ENCODE measurements around the gene LTBP1.
"Not testable (repeated sequence)": the region's sequence is repeated elsewhere in the genome, so short reads cannot be mapped to it uniquely, and the experiment has no call there.

LTBP1 gene

GRCh38 chr2:32969444-32970162 is 22.9 kb downstream of the LTBP1 start:
- Histone ChIP-seq H3K4me1 (ENCODE audit: control insufficient read depth, insufficient read depth, low read length) (no peaks in the 10 kb centered on the region), H3K4me3 (ENCODE audit: low read length) (no peak overlapping the region), H3K27me3 (replicated peaks; ENCODE audit: control insufficient read depth, insufficient read depth, low read length) (no peaks in the 10 kb centered on the region), H3K9ac (ENCODE audit: low read length) (no peak overlapping the region), H3K36me3 (ENCODE audit: control insufficient read depth, insufficient read depth, low read length, severe bottlenecking) (no peaks in the 10 kb centered on the region), H3K9me3 (ENCODE audit: control insufficient read depth, low read length) (peaks cover under 1% of the 10 kb centered on the region)
- no peak for DNase-seq (ENCODE audit: low read depth)

DNA sequence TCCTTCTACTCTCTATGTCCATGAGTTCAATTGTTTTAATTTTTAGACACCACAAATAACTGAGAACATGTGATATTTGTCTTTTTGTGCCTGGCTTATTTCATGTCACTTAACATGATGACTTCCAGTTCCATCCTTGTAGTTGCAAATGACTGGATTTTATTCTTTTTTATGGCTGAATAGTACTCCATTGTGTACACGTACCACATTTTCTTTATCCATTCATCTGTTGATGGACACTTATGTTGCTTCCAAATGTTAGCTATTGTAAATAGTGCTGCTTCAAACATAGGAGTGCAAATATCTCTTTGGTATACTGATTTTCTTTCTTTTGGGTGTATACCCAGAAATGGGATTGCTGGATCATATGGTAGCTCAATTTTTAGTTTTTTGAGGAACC is 27.0 kb downstream of the LTBP1 start:
- H3K4me1 ChIP-seq (ENCODE audit: control insufficient read depth, insufficient read depth, low read length); H3K36me3 ChIP-seq (ENCODE audit: control insufficient read depth, insufficient read depth, low read length, severe bottlenecking); H3K9me3 ChIP-seq (ENCODE audit: control insufficient read depth, low read length); H3K9ac ChIP-seq (ENCODE audit: low read length); H3K4me3 ChIP-seq (ENCODE audit: low read length); DNase-seq (ENCODE audit: low read depth); H3K27me3 ChIP-seq (replicated peaks; ENCODE audit: control insufficient read depth, insufficient read depth, low read length): not testable (repeated sequence)

DNA sequence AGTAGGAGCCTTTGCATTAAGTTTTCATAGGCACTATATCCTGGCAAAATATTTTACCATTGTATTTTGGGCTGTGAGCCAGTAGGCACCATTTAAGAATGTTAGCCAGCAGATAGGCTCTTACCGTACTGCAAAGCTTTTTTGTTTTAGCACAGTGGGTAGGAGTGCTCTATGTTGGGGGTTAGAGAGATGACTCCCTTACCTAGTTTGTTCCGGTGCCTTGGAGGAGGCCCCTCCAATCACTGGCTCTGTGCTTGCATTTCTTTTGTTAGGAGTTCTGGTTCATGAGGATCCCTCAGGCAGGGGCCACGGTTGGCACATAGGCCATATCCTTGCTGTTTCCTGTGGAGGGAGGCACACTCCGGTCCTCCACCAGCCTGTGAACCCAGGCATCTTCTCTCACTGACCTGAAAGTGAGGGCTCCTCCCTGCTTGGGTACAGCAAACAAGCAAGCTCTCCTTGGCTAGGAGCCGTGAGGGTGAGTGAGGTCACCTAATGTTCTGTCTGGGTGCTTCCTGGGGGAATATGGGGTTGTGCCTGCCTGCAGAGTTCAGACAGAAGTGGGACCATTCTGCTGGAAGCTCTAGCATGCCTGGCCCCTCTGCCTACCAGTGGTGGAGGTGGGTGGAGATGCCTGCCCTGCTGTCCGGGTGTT is 29.8 kb downstream of the LTBP1 start:
- Histone ChIP-seq H3K36me3 (ENCODE audit: control insufficient read depth, insufficient read depth, low read length, severe bottlenecking) (no peaks in the 10 kb centered on the region), H3K9me3 (ENCODE audit: control insufficient read depth, low read length) (peaks cover 6% of the 10 kb centered on the region), H3K4me3 (ENCODE audit: low read length) (no peak overlapping the region), H3K9ac (ENCODE audit: low read length) (no peak overlapping the region), H3K4me1 (ENCODE audit: control insufficient read depth, insufficient read depth, low read length) (no peaks in the 10 kb centered on the region), H3K27me3 (replicated peaks; ENCODE audit: control insufficient read depth, insufficient read depth, low read length) (no peaks in the 10 kb centered on the region)
- no peak for DNase-seq (ENCODE audit: low read depth)

DNA sequence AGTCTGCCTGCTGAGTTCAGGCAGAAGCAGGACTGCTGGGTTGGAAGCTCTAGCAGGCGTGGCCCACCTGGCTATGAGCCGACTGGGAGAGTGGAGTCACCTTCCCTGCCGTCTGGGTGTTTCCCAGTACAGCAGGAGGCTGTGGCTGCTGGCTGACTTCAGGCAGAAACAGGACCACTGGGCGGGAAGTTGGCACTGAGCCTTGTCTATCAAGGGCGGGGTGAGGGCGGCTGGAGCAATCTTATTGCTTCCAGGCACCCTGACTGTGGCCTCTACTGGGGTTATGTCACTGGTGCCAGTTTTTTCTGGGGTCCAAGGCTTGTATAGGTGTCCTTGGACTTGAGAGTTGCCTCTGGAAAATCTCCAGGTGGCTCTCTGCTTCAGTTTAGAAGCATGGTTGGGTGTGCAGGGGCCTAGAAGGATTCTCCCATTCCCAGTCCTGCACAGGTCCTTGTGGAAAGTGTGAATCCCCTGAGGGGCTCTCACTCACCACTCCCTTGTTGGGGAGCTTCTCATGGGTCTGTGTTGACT is 30.5 kb downstream of the LTBP1 start:
- Histone ChIP-seq H3K9ac (ENCODE audit: low read length) (no peak overlapping the region), H3K4me1 (ENCODE audit: control insufficient read depth, insufficient read depth, low read length) (no peaks in the 10 kb centered on the region), H3K9me3 (ENCODE audit: control insufficient read depth, low read length) (peaks cover 6% of the 10 kb centered on the region), H3K36me3 (ENCODE audit: control insufficient read depth, insufficient read depth, low read length, severe bottlenecking) (no peaks in the 10 kb centered on the region), H3K4me3 (ENCODE audit: low read length) (no peak overlapping the region), H3K27me3 (replicated peaks; ENCODE audit: control insufficient read depth, insufficient read depth, low read length) (no peaks in the 10 kb centered on the region)
- no peak for DNase-seq (ENCODE audit: low read depth)

DNA sequence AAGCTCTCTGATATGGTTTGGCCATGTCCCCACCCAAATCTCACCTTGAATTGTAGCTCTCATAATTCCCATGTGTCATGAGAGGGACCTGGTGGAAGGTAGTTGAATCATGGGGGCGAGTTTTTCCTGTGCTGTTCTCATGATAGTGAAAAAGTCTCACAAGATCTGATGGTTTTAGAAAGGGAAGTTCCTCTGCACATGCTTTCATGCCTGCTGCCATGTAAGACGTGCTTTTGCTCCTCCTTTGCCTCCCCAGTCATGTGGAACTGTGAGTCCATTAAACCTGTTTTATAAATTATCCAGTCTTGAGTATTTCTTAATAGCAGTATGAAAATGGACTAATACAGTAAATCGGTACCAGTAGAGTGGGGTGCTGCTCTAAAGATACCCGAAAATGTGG is 34.9 kb downstream of the LTBP1 start:
- Histone ChIP-seq H3K36me3 (ENCODE audit: control insufficient read depth, insufficient read depth, low read length, severe bottlenecking) (no peaks in the 10 kb centered on the region), H3K9me3 (ENCODE audit: control insufficient read depth, low read length) (no peaks in the 10 kb centered on the region), H3K4me3 (ENCODE audit: low read length) (no peak overlapping the region), H3K9ac (ENCODE audit: low read length) (no peak overlapping the region), H3K27me3 (replicated peaks; ENCODE audit: control insufficient read depth, insufficient read depth, low read length) (peaks cover 2% of the 10 kb centered on the region), H3K4me1 (ENCODE audit: control insufficient read depth, insufficient read depth, low read length) (no peaks in the 10 kb centered on the region)
- DNase-seq (ENCODE audit: low read depth) = no peak

GRCh38 chr2:32983193-32983924 is 36.6 kb downstream of the LTBP1 start:
- H3K4me1 ChIP-seq (ENCODE audit: control insufficient read depth, insufficient read depth, low read length); H3K9me3 ChIP-seq (ENCODE audit: control insufficient read depth, low read length); H3K4me3 ChIP-seq (ENCODE audit: low read length); DNase-seq (ENCODE audit: low read depth); H3K36me3 ChIP-seq (ENCODE audit: control insufficient read depth, insufficient read depth, low read length, severe bottlenecking); H3K9ac ChIP-seq (ENCODE audit: low read length): not testable (repeated sequence)
- H3K27me3 ChIP-seq (replicated peaks; ENCODE audit: control insufficient read depth, insufficient read depth, low read length) = peaks cover 13% of the 10 kb centered on the region

DNA sequence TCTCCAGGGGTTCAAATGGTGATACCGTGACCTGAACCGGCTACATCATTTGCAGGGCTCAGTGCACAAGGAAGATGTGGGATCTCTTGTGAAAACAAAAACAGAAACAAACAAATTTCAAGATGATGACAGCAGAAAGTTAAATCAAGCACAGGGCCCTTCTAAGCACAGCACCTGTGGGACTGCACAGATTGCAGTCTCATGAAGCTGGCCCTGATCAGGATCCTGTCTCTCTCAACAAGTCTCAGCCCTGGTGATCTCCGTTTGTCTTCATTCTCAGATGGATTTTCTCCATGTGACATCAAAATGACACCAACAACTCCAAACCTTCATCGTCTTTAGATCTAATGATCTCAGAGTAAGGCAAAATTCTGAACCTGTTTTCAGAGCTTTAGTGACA is 39.7 kb downstream of the LTBP1 start:
- H3K4me3 ChIP-seq (ENCODE audit: low read length) = no peak overlapping the region
- H3K9ac ChIP-seq (ENCODE audit: low read length) = no peak overlapping the region
- no peaks in the 10 kb centered on the region for H3K4me1 ChIP-seq (ENCODE audit: control insufficient read depth, insufficient read depth, low read length)
- peaks cover 24% of the 10 kb centered on the region for H3K27me3 ChIP-seq (replicated peaks; ENCODE audit: control insufficient read depth, insufficient read depth, low read length)
- peaks cover 11% of the 10 kb centered on the region for H3K9me3 ChIP-seq (ENCODE audit: control insufficient read depth, low read length)
- H3K36me3 ChIP-seq (ENCODE audit: control insufficient read depth, insufficient read depth, low read length, severe bottlenecking) = no peaks in the 10 kb centered on the region
- no peak for DNase-seq (ENCODE audit: low read depth)

DNA sequence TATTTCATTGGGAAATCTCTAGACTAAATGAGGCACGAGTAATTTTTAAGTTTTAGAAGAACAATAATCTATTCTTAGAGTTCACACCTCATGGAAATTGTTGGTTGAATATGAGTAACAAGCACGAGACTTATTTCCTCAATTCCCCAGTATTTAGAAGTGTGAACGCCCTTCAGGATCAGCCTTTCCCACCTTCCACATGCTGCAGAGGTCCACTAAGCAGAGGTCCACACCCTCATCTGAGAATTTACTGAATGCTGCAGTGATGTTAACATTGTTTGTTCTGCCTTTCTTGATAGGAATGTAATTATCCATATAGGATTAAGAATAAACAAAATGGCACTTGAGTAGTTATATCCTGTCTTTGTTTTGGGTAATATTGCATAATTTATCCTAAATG is 41.8 kb downstream of the LTBP1 start:
- Histone ChIP-seq H3K27me3 (replicated peaks; ENCODE audit: control insufficient read depth, insufficient read depth, low read length) (peaks cover 29% of the 10 kb centered on the region), H3K9ac (ENCODE audit: low read length) (no peak overlapping the region), H3K4me1 (ENCODE audit: control insufficient read depth, insufficient read depth, low read length) (no peaks in the 10 kb centered on the region), H3K9me3 (ENCODE audit: control insufficient read depth, low read length) (peaks cover 11% of the 10 kb centered on the region), H3K36me3 (ENCODE audit: control insufficient read depth, insufficient read depth, low read length, severe bottlenecking) (no peaks in the 10 kb centered on the region), H3K4me3 (ENCODE audit: low read length) (no peak overlapping the region)
- no peak for DNase-seq (ENCODE audit: low read depth)

- Histone ChIP-seq H3K4me1 (ENCODE audit: control insufficient read depth, insufficient read depth, low read length) (no peaks in the 10 kb centered on the region), H3K9me3 (ENCODE audit: control insufficient read depth, low read length) (peaks cover 11% of the 10 kb centered on the region), H3K4me3 (ENCODE audit: low read length) (no peak overlapping the region), H3K36me3 (ENCODE audit: control insufficient read depth, insufficient read depth, low read length, severe bottlenecking) (no peaks in the 10 kb centered on the region), H3K27me3 (replicated peaks; ENCODE audit: control insufficient read depth, insufficient read depth, low read length) (peaks cover 30% of the 10 kb centered on the region), H3K9ac (ENCODE audit: low read length) (no peak overlapping the region)
- DNase-seq (ENCODE audit: low read depth) = no peak
Observed at GRCh38 chr2:32990556-32990955, 43.8 kb downstream of the LTBP1 start.

GRCh38 chr2:32991091-32991845 is 44.5 kb downstream of the LTBP1 start:
- peaks cover 30% of the 10 kb centered on the region for H3K27me3 ChIP-seq (replicated peaks; ENCODE audit: control insufficient read depth, insufficient read depth, low read length)

More at GRCh38 chr2:32991091-32991845, 44.5 kb downstream of the LTBP1 start:
- H3K36me3 ChIP-seq (ENCODE audit: control insufficient read depth, insufficient read depth, low read length, severe bottlenecking) = no peaks in the 10 kb centered on the region
- no peak for DNase-seq (ENCODE audit: low read depth)
- H3K9ac ChIP-seq (ENCODE audit: low read length) = no peak overlapping the region
- H3K4me1 ChIP-seq (ENCODE audit: control insufficient read depth, insufficient read depth, low read length) = no peaks in the 10 kb centered on the region
- H3K4me3 ChIP-seq (ENCODE audit: low read length) = no peak overlapping the region
- peaks cover 11% of the 10 kb centered on the region for H3K9me3 ChIP-seq (ENCODE audit: control insufficient read depth, low read length)

Measured in adipocyte (in vitro differentiated cells).